Endodermal cell (in vitro differentiated cells): ENCODE measurements around the gene KLHL35. TPM values are rescaled to one million over a fixed set of nuclear protein-coding genes. Genes with fewer than 3 reads are reported as not detected.

ENCODE experiments used
- DNase-seq: peaks from one replicate; pipeline ENCODE4 v3.0.0-alpha.2; 2017
- H3K27ac ChIP-seq: 2 replicates; pipeline ENCODE4 v1.5.1; 2013; ENCODE audit warnings: mild to moderate bottlenecking, low read depth, low read length, moderate library complexity
- H3K27me3 ChIP-seq: 2 replicates; pipeline ENCODE4 v1.6.1; 2013; ENCODE audit warnings: mild to moderate bottlenecking, low read length, moderate library complexity; ENCODE audit not compliant: insufficient read depth, control insufficient read depth, poor library complexity, severe bottlenecking
- H3K36me3 ChIP-seq: 2 replicates; pipeline ENCODE4 v1.7.0; 2013; ENCODE audit warnings: mild to moderate bottlenecking, low read length, moderate library complexity; ENCODE audit not compliant: control insufficient read depth, insufficient read depth
- H3K4me1 ChIP-seq: one replicate; pipeline ENCODE4 v1.7.0; 2013; ENCODE audit warnings: low read length; ENCODE audit not compliant: control insufficient read depth, insufficient read depth
- H3K4me3 ChIP-seq: 2 replicates; pipeline ENCODE4 v1.5.1; 2013; ENCODE audit warnings: mild to moderate bottlenecking, low read length, moderate library complexity
- H3K9ac ChIP-seq: 2 replicates; pipeline ENCODE4 v1.6.1; 2013; ENCODE audit warnings: mild to moderate bottlenecking, low read length, moderate library complexity; ENCODE audit not compliant: poor library complexity, severe bottlenecking; ENCODE audit errors: extremely low read depth
- H3K9me3 ChIP-seq: 2 replicates; pipeline ENCODE4 v1.6.1; 2013; ENCODE audit warnings: mild to moderate bottlenecking, low read length, moderate library complexity; ENCODE audit not compliant: control insufficient read depth
- H3K27ac Mint-ChIP-seq: 2 replicates; pipeline ENCODE4 v1.8.0; 2020; ENCODE audit warnings: mixed read lengths
- H3K27me3 Mint-ChIP-seq: 2 replicates; pipeline ENCODE4 v1.8.0; 2021; ENCODE audit warnings: mild to moderate bottlenecking, mixed read lengths; ENCODE audit not compliant: insufficient read depth
- H3K36me3 Mint-ChIP-seq: 2 replicates; pipeline ENCODE4 v1.8.0; 2020; ENCODE audit warnings: low read depth, mixed read lengths
- H3K4me1 Mint-ChIP-seq: 2 replicates; pipeline ENCODE4 v1.8.0; 2020; ENCODE audit warnings: mixed read lengths
- H3K4me3 Mint-ChIP-seq: 2 replicates; pipeline ENCODE4 v1.8.0; 2020; ENCODE audit warnings: mild to moderate bottlenecking, moderate library complexity, mixed read lengths
- H3K9me3 Mint-ChIP-seq: 2 replicates; pipeline ENCODE4 v1.8.0; 2020; ENCODE audit warnings: mild to moderate bottlenecking, mixed read lengths
- CTCF ChIP-seq: fragments of 200-600 bp; sonication (generic); conservative IDR thresholded peaks from 2 replicates; pipeline ENCODE4 v1.5.0; 2021; ENCODE audit warnings: antibody characterized with exemption, mild to moderate bottlenecking
- WGBS, 2 experiments: methylation state at CpG; one replicate each; pipeline versions ENCODE4 v1.1.5 to v1.1.7; 2013; ENCODE audit warnings: missing lambda C conversion rate in 2 of 2, mixed read lengths in 1 of 2; ENCODE audit not compliant: insufficient coverage in 1 of 2, insufficient read length in 1 of 2; 5-methylcytosine and 5-hydroxymethylcytosine counted together
- total RNA-seq, 2 donors: library from RNA; stranded (reverse); fragmentation: NEBNext Ultra II Directional in 1 of 2; extraction: Animal tissue kit (Norgen Biotek cat#: 25700) in 1 of 2; gene quantifications; 2 replicates in 1 of 2; 3 replicates in 1 of 2; pipeline ENCODE4 v1.2.1, GENCODE V29; 2021

The KLHL35 gene
- total RNA-seq, 2 donors from 2014 or later: 0.48 TPM; not detected in 1

DNA sequence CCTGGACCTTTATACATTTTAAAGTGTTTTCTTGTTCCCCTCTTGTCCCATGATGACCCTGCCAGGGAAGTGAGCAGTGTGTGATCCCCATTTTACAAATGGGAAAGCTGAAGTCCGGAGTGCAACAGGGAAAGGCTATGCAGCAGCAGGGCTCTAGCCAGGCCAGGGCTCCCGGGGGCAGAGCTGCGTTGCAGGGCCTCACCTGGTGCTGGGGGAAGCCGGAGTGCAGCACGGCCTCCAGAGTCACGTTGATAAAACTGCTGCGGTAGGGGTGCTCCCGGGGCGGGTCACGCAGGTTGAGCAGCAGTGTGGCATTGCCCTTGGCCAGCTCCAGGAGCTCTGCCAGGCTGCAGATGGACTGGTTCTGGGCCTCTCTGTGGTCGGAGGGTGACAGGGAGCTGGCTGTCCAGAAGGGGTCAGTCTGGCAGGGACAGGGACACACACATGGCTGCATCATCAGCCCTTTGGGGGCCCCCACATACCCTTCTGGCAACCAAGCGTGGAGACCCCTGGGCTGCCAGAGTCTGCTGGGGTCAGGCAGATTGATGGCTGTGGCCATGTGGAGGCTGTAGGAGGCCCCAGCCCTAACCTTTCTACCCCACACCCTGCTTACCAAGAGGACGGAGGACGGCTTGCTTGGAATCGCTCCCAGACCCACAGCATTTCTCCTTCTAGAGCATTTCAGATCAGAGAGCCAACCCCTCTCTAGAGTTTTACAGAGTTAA is 9.3 kb upstream of the KLHL35 start:
- H3K4me1 ChIP-seq: peaks cover 3% of the 10 kb centered on the region
- H3K4me1 Mint-ChIP-seq: peaks cover 19% of the 10 kb centered on the region
- H3K9ac ChIP-seq: no peak overlapping the region
- H3K36me3 Mint-ChIP-seq: no peaks in the 10 kb centered on the region
- no peaks in the 10 kb centered on the region for H3K9me3 ChIP-seq
- H3K27me3 ChIP-seq: no peaks in the 10 kb centered on the region
- no peak for DNase-seq
- no peak for TF ChIP-seq CTCF
- H3K27ac Mint-ChIP-seq: no peak overlapping the region
- H3K36me3 ChIP-seq: no peaks in the 10 kb centered on the region
- H3K4me3 ChIP-seq: no peak overlapping the region
- H3K4me3 Mint-ChIP-seq: no peak overlapping the region
- H3K27me3 Mint-ChIP-seq: peaks cover 6% of the 10 kb centered on the region
- WGBS, 2 experiments: 91 to 98% methylated on average over 12 to 15 of the region's 15 CpGs
- no peaks in the 10 kb centered on the region for H3K9me3 Mint-ChIP-seq
- H3K27ac ChIP-seq: no peak overlapping the region

DNA sequence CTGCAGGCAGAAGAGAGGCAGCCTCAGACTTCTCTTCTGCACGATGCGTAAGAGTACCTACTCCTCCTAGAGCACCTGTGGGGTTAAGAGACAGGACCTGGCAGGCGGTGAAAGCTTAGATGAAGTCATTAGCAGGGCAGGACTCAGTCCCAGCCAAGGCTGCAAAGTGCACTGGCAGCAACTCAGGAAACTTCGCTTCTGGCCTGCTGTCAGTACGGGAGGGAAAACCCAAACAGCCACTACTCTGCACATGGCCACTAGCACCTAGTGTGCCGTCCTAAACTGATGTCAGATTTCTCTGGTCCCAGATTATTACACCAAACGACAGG is 8.8 kb upstream of the KLHL35 start:
- H3K4me1 Mint-ChIP-seq: peaks cover 19% of the 10 kb centered on the region
- H3K36me3 Mint-ChIP-seq: no peaks in the 10 kb centered on the region
- no peaks in the 10 kb centered on the region for H3K9me3 Mint-ChIP-seq

DNA sequence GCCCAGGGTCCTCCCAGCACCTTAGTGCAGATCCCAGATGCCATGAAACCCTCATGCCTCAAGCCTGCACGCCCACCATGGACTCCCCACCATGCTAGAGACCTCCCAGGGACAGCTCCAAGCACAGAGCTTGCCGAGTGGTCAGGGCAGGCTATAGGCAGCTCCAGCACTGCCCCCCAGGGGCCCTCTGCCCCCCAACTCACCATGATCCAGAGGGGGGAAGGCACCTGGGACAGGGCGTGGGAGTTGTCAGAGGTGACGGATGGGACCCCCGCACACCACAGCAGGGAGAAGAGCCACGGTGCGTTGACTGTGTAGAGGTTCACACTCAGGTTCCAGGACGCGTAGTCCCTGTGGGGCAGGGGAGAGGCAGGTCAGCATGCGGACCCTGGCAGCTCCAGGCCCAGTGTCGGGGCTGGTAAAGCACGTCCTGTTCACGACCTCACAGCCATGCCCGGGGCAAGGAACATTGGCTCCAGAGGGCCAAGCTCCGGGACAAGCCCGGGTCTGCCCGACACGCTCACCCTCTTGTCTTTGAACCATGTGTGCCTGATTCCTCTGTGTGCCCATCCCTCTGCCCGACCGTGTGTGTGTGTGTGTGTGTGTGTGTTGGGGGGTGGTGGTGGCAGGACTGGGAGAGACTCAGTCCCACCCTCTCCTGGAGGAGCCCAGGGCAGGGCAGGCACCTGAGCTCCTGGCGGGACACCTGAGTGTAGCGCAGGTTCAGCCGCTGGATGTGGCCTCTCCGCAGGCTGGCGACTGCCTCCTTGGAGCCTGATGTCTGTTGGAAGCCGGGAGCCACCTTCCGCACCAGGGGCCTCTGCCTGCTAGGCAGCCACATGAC is 8.2 kb upstream of the KLHL35 start:
- no peak overlapping the region for H3K27ac Mint-ChIP-seq
- no peak overlapping the region for H3K9ac ChIP-seq
- no peaks in the 10 kb centered on the region for H3K36me3 Mint-ChIP-seq
- peaks cover 6% of the 10 kb centered on the region for H3K27me3 Mint-ChIP-seq
- WGBS, 2 experiments: 90 to 95% methylated on average over 12 to 27 of the region's 27 CpGs
- peaks cover 3% of the 10 kb centered on the region for H3K4me1 ChIP-seq
- peaks cover 19% of the 10 kb centered on the region for H3K4me1 Mint-ChIP-seq
- no peaks in the 10 kb centered on the region for H3K36me3 ChIP-seq
- no peaks in the 10 kb centered on the region for H3K9me3 ChIP-seq
- H3K27me3 ChIP-seq: no peaks in the 10 kb centered on the region
- no peak for TF ChIP-seq CTCF
- no peak overlapping the region for H3K27ac ChIP-seq
- DNase-seq: no peak
- H3K4me3 Mint-ChIP-seq: no peak overlapping the region
- H3K9me3 Mint-ChIP-seq: no peaks in the 10 kb centered on the region
- H3K4me3 ChIP-seq: no peak overlapping the region

More for the DNA sequence above, 8.8 kb upstream of the KLHL35 start:
- no peak overlapping the region for H3K4me3 Mint-ChIP-seq
- peaks cover 6% of the 10 kb centered on the region for H3K27me3 Mint-ChIP-seq
- no peak for DNase-seq
- H3K9me3 ChIP-seq: no peaks in the 10 kb centered on the region
- no peak overlapping the region for H3K4me3 ChIP-seq
- H3K27me3 ChIP-seq: no peaks in the 10 kb centered on the region
- no peak for TF ChIP-seq CTCF
- H3K27ac Mint-ChIP-seq: no peak overlapping the region
- no peaks in the 10 kb centered on the region for H3K36me3 ChIP-seq
- H3K4me1 ChIP-seq: peaks cover 3% of the 10 kb centered on the region
- H3K9ac ChIP-seq: no peak overlapping the region
- H3K27ac ChIP-seq: no peak overlapping the region
- WGBS, 2 experiments: 87 to 92% methylated on average over 7 of the region's 7 CpGs
